GM12865 (cell line): ENCODE measurements around the gene ADAMTS12.

ENCODE experiments used
- DNase-seq: peaks from one replicate; pipeline ENCODE4 v3.0.0; 2010; ENCODE audit warnings: low read depth
- H3K4me3 ChIP-seq: 2 replicates; pipeline ENCODE4 v1.5.1; 2011; ENCODE audit warnings: mild to moderate bottlenecking, low read depth, low read length, control low read depth
- TF ChIP-seq, protein P1 (sequence below): IDR thresholded peaks from 2 replicates; pipeline ENCODE4 v1.5.1; 2011; ENCODE audit warnings: low read length, control low read depth, low read depth, inconsistent platforms; ENCODE audit not compliant: insufficient read depth; ENCODE audit errors: missing control alignments

ADAMTS12 gene

DNA sequence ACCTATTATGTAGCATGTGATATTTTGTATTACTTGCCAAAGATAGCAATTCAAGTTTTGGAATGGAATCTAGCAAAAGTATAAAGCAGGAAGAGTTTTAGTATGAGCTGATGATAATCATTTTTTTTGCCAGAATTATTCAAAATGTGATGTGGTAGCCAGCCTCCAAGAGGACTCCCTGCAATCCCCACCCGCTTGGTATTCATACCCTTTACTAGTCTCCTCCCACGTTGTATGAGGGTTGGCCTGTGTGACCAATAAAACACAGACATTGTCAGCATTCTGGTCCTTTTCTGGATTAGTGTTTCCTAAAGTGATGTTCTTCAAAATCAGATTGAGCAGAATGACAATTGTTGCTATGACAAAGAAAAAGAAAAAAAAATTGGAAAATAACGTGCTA, 387.2 kb downstream of the ADAMTS12 start:
- TF ChIP-seq, protein P1, sequence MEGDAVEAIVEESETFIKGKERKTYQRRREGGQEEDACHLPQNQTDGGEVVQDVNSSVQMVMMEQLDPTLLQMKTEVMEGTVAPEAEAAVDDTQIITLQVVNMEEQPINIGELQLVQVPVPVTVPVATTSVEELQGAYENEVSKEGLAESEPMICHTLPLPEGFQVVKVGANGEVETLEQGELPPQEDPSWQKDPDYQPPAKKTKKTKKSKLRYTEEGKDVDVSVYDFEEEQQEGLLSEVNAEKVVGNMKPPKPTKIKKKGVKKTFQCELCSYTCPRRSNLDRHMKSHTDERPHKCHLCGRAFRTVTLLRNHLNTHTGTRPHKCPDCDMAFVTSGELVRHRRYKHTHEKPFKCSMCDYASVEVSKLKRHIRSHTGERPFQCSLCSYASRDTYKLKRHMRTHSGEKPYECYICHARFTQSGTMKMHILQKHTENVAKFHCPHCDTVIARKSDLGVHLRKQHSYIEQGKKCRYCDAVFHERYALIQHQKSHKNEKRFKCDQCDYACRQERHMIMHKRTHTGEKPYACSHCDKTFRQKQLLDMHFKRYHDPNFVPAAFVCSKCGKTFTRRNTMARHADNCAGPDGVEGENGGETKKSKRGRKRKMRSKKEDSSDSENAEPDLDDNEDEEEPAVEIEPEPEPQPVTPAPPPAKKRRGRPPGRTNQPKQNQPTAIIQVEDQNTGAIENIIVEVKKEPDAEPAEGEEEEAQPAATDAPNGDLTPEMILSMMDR = no peak
- no peak overlapping the region for H3K4me3 ChIP-seq
- DNase-seq = no peak

DNA sequence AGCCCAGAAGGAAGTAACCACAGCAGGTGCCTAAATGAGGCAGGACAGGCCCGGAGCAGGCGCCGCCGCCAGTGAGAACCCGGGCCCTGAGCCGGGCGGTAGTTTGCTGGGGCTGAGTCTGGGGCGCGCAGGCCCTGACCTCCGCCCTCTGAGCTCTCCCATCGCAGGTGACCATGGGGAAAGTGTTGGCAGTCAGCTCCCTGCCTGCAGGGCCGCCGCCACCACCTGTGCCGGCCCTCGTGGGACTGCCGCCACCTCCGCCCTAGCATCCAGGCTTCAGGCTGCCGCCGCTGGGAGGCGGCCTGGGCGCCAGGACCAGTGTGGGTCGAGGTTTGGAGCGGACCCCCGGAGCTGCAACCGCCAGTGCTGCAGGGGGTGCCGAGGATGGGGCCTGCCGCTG, 389.9 kb downstream of the ADAMTS12 start:
- TF ChIP-seq, protein P1 = no peak
- no peak overlapping the region for H3K4me3 ChIP-seq
- no peak for DNase-seq

DNA sequence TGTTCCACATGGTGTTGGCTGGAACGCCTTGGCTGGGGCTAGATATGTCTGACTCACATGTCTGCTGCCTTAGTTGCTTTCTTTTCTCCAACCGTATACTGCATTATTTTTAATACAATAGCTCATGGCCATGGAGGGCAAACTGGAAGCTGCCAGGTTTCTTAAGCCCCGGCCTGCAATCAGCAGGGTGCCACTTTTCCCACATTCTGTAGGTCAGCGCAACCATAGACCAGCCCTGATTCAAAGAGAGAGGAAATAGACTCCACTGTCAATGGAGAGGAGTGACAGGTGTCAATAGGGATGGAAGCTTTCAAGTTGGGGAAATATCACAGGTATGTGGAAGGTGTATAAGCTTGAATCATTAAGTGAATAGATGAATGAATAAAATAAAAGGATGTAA, 390.5 kb downstream of the ADAMTS12 start:
- TF ChIP-seq, protein P1 = no peak
- DNase-seq = no peak
- no peak overlapping the region for H3K4me3 ChIP-seq

DNA sequence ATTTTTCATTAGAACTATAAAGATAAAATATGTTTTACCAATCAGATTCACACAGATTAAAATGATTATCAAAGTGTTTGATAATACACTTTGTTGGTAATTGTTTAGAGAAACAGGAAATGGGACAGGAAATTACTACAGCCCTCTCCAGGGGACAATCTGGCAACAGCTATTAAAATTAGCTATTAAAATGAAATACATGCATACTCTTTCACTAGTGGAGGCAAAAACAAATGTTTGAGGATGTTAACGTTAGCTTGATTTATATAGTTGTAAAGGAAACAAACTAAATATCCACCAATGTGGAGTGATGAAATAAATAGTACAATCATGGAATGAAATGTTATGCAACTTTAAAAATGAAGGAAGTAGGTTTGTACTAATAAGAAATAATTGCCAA, 397.3 kb downstream of the ADAMTS12 start:
- H3K4me3 ChIP-seq = no peak overlapping the region
- no peak for DNase-seq
- TF ChIP-seq, protein P1 = no peak

DNA sequence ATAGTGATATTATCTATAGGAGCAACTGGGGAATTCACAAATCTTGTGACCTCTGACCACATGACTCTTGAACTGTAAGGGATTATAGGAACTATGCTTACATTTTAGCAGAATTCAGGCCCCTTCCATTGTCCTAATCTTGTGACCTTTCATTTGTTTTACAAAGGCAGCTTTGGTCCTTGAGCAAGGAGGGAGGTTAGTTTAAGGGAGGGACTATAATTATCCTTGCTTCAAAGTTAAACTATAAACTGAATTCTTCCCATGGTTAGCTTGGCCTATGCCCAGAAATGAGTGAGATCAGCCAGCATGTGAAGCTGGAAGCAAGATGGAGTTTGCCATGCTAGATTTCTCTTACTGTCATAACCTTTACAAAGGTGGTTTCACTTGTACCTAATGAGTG, 399.8 kb downstream of the ADAMTS12 start:
- no peak overlapping the region for H3K4me3 ChIP-seq
- TF ChIP-seq, protein P1 = no peak
- no peak for DNase-seq

DNA sequence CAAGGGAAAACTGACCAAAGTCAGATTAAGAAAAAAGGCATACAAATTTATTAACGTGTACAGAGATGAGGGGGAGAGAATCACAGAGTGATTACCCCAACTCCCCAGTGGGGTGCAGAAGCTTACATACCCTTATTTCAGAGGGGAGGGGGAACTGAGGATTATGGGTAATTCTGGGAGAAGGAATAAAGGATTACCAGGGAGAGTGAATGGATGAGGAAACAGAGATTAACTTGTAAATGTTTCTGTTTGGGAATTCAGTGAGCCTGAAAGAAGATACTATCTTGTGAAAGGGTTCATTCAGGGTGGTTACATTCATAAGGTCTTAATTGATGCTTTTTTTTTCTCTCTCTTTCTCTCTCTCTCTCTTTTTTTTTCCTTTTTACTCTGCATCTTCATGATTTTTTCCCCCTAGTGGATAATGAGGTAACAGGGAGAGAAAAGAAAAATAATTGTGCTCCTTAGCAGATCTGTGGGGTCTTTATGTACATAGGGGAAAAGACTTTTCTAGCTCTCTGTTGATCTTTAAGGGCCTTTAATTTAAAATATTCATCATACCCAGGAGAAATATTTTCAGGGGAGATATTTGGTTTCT, 401.6 kb downstream of the ADAMTS12 start:
- TF ChIP-seq, protein P1 = no peak
- no peak for DNase-seq
- H3K4me3 ChIP-seq = no peak overlapping the region

DNA sequence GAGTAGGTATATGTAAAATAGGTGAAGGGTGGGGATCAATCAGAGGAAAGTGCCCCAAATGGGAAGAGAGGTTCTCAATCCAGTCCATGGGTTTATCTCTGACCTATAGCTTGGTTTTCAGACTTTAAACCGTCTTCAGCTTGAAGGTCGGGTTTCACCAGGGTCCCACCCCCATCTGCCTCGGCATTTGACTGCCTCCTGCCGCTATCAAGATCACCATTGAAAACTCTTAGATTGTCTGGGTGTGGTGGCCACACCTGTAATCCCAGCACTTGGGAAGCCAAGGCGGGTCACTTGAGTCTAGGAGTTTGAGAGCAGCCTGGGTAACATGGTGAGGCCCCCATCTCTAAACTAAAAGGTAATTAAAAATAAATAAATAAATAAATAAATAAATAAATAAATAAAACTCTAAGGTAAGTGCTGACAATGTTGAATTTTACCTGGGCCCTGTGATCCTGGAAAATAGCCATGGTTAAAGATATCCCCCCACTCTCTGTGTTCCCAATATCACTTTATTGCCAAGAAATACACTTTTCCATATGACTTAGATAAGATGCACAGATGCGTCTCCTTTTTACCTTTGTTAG, 402.2 kb downstream of the ADAMTS12 start:
- TF ChIP-seq, protein P1 = no peak
- no peak for DNase-seq
- H3K4me3 ChIP-seq = no peak overlapping the region
